Measurements from ENCODE around the gene PEAK3. TPM values are rescaled to one million over a fixed set of nuclear protein-coding genes. Genes with fewer than 3 reads are reported as not detected.

Gene PEAK3
- total RNA-seq, 4 donors from 2014 or later: 1.2 to 5.8 (median 2.6) TPM

DNA sequence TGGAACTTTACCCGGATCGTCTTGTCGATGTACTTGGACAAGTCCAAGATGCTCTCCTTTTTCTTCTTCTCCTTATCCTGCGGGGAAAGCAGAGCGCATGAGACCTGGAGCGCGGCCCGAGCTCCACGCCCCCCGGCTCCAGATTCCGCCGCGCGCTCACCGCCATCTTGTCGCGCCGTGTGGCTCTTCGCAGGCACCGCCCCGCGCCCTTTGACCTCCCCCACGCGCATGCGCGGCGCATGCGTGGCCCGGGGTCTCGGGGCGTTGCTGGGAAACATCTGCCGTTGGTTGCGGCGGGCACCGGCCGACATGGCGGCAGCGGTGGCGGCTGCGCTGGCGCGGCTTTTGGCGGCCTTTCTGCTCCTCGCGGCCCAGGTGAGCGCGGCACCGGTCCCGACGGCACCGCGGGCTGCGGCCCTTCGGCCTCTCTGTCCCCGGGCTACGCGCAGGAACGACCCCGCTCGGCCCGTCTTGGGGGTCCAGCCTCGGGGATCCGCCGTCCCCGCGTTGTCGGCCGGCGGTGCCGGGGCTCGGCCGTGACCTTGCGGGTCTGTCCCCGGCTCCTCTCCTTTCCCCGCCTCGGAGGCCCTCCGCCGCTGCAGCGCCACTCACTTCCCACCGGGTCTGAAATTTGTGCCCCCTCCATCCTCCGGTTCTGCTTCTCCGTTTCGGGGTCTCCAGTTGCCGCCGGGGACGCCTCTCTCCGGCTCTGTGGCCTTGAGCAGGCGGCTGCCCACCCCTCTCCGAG is 46.6 kb upstream of the PEAK3 start, which contains the start of the genes LSM7 and SPPL2B:
TSS of gene LSM7 (minus strand) at position 186 of the 748 bp plus-strand sequence. CDS start at position 166, 20 bp downstream.
TSS of gene SPPL2B (plus strand) at position 284 of the 748 bp plus-strand sequence. CDS start at position 310, 26 bp downstream.
- peaks cover 0 to 27% (median 0%) of the 10 kb centered on the region in 3 donors for H3K36me3 ChIP-seq
- peak within 1 kb of the TSS; percentile 75 to 99 (median 88) for H3K4me3 ChIP-seq
- peak; percentile 87 to 96 (median 95) for DNase-seq
- H3K27ac ChIP-seq: peak within 1 kb of the TSS; percentile 79 to 98 (median 90)
- H3K9me3 ChIP-seq: no peaks in the 10 kb centered on the region
- peaks cover 0 to 58% (median 48%) of the 10 kb centered on the region in 4 donors for H3K4me1 ChIP-seq
- H3K27me3 ChIP-seq: no peaks in the 10 kb centered on the region
- peak; percentile 87 to 95 for TF ChIP-seq POLR2A (IDR thresholded peaks at IDR 0.05)
- TF ChIP-seq, protein P1, sequence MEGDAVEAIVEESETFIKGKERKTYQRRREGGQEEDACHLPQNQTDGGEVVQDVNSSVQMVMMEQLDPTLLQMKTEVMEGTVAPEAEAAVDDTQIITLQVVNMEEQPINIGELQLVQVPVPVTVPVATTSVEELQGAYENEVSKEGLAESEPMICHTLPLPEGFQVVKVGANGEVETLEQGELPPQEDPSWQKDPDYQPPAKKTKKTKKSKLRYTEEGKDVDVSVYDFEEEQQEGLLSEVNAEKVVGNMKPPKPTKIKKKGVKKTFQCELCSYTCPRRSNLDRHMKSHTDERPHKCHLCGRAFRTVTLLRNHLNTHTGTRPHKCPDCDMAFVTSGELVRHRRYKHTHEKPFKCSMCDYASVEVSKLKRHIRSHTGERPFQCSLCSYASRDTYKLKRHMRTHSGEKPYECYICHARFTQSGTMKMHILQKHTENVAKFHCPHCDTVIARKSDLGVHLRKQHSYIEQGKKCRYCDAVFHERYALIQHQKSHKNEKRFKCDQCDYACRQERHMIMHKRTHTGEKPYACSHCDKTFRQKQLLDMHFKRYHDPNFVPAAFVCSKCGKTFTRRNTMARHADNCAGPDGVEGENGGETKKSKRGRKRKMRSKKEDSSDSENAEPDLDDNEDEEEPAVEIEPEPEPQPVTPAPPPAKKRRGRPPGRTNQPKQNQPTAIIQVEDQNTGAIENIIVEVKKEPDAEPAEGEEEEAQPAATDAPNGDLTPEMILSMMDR (IDR thresholded peaks at IDR 0.05): peak in 2 of 6 experiments; percentile 0 to 3

GRCh38 chr19:2327773-2328400 is 45.9 kb upstream of the PEAK3 start:
- TF ChIP-seq POLR2A (IDR thresholded peaks at IDR 0.05): peak; percentile 42 to 47
- TF ChIP-seq, protein P1 (IDR thresholded peaks at IDR 0.05): no peak
- peak in 2 of 3 donors; percentile 67 to 82 for DNase-seq
- peak overlapping the region; percentile 79 to 98 (median 90) for H3K27ac ChIP-seq

GRCh38 chr19:2326699-2327360 is 44.9 kb upstream of the PEAK3 start:
- Histone ChIP-seq H3K36me3 (peaks cover 0 to 44% (median 0%) of the 10 kb centered on the region in 3 donors), H3K27ac (peak overlapping the region in 1 of 4 donors; percentile 79)

More at GRCh38 chr19:2327773-2328400, 45.9 kb upstream of the PEAK3 start:
- Histone ChIP-seq H3K9me3 (no peaks in the 10 kb centered on the region), H3K4me1 (peaks cover 0 to 52% (median 45%) of the 10 kb centered on the region in 4 donors), H3K4me3 (peak overlapping the region; percentile 75 to 99 (median 88)), H3K36me3 (peaks cover 0 to 34% (median 0%) of the 10 kb centered on the region in 3 donors), H3K27me3 (no peaks in the 10 kb centered on the region)

GRCh38 chr19:2325281-2326046 is 43.5 kb upstream of the PEAK3 start:
- Histone ChIP-seq H3K4me3 (peak overlapping the region in 1 of 4 donors; percentile 3), H3K9me3 (no peaks in the 10 kb centered on the region), H3K4me1 (peaks cover 0 to 39% (median 26%) of the 10 kb centered on the region in 4 donors), H3K27me3 (no peaks in the 10 kb centered on the region), H3K36me3 (peaks cover 0 to 53% (median 0%) of the 10 kb centered on the region in 3 donors), H3K27ac (peak overlapping the region in 2 of 4 donors; percentile 30 to 79)
- DNase-seq: peak in 2 of 3 donors; percentile 60 to 73
- no peak for TF ChIP-seq POLR2A (IDR thresholded peaks at IDR 0.05)
- TF ChIP-seq, protein P1 (IDR thresholded peaks at IDR 0.05): no peak

More at GRCh38 chr19:2326699-2327360, 44.9 kb upstream of the PEAK3 start:
- H3K4me1 ChIP-seq: peaks cover 0 to 43% (median 36%) of the 10 kb centered on the region in 4 donors
- no peaks in the 10 kb centered on the region for H3K9me3 ChIP-seq
- no peaks in the 10 kb centered on the region for H3K27me3 ChIP-seq
- DNase-seq: no peak
- TF ChIP-seq, protein P1 (IDR thresholded peaks at IDR 0.05): no peak
- TF ChIP-seq POLR2A (IDR thresholded peaks at IDR 0.05): no peak
- no peak overlapping the region for H3K4me3 ChIP-seq
